Activated naive CD4-positive, alpha-beta T cell treated with anti-CD3 and anti-CD28 coated beads, Interleukin-2, amount 10 ng/mL, durations not matched to agents 7 days and 5 days (primary cell): Measurements from ENCODE around the gene CYTH4.

Experiments
- CTCF ChIA-PET: fragments of 350-600 bp; sonication (Branson Sonifier 250); formaldehyde crosslinking; loops from one replicate; lab custom pipeline; 2021; ENCODE audit warnings: antibody characterized with exemption; lab: Charles Lee
- DNase-seq: peaks from one replicate; pipeline ENCODE4 v3.0.0-alpha.2; 2020
- H3K27ac Mint-ChIP-seq: one replicate; pipeline ENCODE4 v1.8.0; 2021; ENCODE audit warnings: mild to moderate bottlenecking, moderate library complexity, mixed read lengths
- H3K27me3 Mint-ChIP-seq: one replicate; pipeline ENCODE4 v1.8.0; 2021; ENCODE audit warnings: mild to moderate bottlenecking, mixed read lengths
- H3K36me3 Mint-ChIP-seq: one replicate; pipeline ENCODE4 v1.8.0; 2021; ENCODE audit warnings: mixed read lengths
- H3K4me1 Mint-ChIP-seq: one replicate; pipeline ENCODE4 v1.8.0; 2021; ENCODE audit warnings: mixed read lengths
- H3K4me3 Mint-ChIP-seq: one replicate; pipeline ENCODE4 v1.8.0; 2021; ENCODE audit warnings: mild to moderate bottlenecking, moderate library complexity, mixed read lengths
- H3K9me3 Mint-ChIP-seq: one replicate; pipeline ENCODE4 v1.8.0; 2021; ENCODE audit warnings: mixed read lengths

The CYTH4 gene

GRCh38 chr22:37343863-37344734 lies 61.8 kb downstream of the CYTH4 start:
- Mint-ChIP-seq H3K4me3 (no peak overlapping the region), H3K36me3 (no peaks in the 10 kb centered on the region), H3K4me1 (no peaks in the 10 kb centered on the region), H3K9me3 (no peaks in the 10 kb centered on the region), H3K27me3 (peaks cover 62% of the 10 kb centered on the region), H3K27ac (no peak overlapping the region)
- no peak for DNase-seq
- CTCF ChIA-PET = no interaction called here

- CTCF ChIA-PET = no interaction called here
- Mint-ChIP-seq H3K9me3 (no peaks in the 10 kb centered on the region), H3K27ac (no peak overlapping the region)
Measured at GRCh38 chr22:37344735-37345449, 62.6 kb downstream of the CYTH4 start.

DNA sequence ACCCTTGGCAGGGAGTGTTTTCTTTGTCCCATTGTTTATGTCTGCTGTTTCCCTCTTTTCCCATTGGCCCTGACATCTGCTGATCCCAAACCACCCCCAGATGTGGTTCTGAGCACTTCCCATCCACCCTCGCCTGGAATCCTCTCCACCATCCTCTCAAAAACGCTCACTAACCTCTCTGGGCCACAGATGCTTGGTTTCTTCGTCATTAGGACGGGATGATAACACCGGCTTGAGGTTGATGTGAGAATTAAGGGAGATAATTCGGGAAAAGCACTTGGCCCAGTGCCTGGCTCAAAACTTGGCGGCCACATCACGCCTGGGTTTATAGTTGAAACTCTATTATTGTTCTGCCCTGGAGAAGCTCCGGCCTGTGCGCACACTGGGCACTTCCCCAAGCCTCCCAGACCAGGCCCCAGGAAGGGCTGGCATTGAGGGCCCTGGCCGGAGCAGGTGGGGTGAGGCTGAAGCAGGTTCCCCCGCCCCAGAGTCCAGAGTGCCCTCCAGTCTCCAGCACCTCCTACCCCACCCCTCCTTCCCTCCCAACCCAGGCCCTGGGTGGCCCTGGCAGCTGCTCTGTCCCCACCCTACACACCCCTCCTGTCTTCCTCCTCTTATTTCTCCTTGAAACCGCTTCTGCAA lies 63.7 kb downstream of the CYTH4 start:
- DNase-seq = no peak
- Mint-ChIP-seq H3K27me3 (peaks cover 48% of the 10 kb centered on the region), H3K4me3 (no peak overlapping the region), H3K27ac (no peak overlapping the region), H3K4me1 (no peaks in the 10 kb centered on the region), H3K36me3 (no peaks in the 10 kb centered on the region), H3K9me3 (no peaks in the 10 kb centered on the region)
- CTCF ChIA-PET = no interaction called here

More at GRCh38 chr22:37344735-37345449, 62.6 kb downstream of the CYTH4 start:
- H3K4me3 Mint-ChIP-seq = no peak overlapping the region
- H3K4me1 Mint-ChIP-seq = no peaks in the 10 kb centered on the region
- no peaks in the 10 kb centered on the region for H3K36me3 Mint-ChIP-seq
- peaks cover 58% of the 10 kb centered on the region for H3K27me3 Mint-ChIP-seq
- DNase-seq = no peak

DNA sequence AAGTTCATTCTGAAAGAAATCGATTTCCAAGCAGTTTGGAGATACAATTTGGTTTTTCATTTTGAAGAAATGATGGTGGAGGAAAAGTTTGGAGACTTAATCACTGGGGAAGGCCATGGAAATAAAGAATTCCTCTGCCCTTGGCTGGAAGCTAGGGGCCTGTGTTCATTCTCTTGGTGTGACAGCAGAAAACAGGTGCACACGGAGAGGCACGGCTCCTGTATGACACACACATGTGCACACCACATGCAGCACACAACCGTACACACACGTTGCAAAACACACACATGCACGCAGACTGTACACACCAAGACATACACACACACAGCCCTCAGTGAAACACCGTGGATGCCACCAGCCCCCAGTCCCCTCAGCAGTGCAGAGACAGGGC lies 64.2 kb downstream of the CYTH4 start:
- CTCF ChIA-PET = no interaction called here
- Mint-ChIP-seq H3K4me1 (no peaks in the 10 kb centered on the region), H3K27me3 (peaks cover 42% of the 10 kb centered on the region), H3K4me3 (no peak overlapping the region), H3K9me3 (no peaks in the 10 kb centered on the region), H3K27ac (no peak overlapping the region), H3K36me3 (no peaks in the 10 kb centered on the region)
- no peak for DNase-seq

GRCh38 chr22:37349043-37349814 lies 66.9 kb downstream of the CYTH4 start:
- DNase-seq = no peak
- Mint-ChIP-seq H3K4me3 (no peak overlapping the region), H3K9me3 (no peaks in the 10 kb centered on the region), H3K27ac (no peak overlapping the region), H3K4me1 (no peaks in the 10 kb centered on the region), H3K27me3 (peaks cover 40% of the 10 kb centered on the region), H3K36me3 (no peaks in the 10 kb centered on the region)
- CTCF ChIA-PET = interaction anchor here (1.2 to 1.8 kb wide), 2 partner anchors 46 to 79 kb away, joined by 3 to 5 read pairs; no protein-coding TSS in a partner anchor

- DNase-seq = no peak
- no peak overlapping the region for H3K4me3 Mint-ChIP-seq
- CTCF ChIA-PET = interaction anchor here (1.8 kb wide), 1 partner anchor 77 kb away, joined by 5 read pairs; no protein-coding TSS in a partner anchor
- H3K9me3 Mint-ChIP-seq = no peaks in the 10 kb centered on the region
- no peaks in the 10 kb centered on the region for H3K36me3 Mint-ChIP-seq
- no peak overlapping the region for H3K27ac Mint-ChIP-seq
- peaks cover 44% of the 10 kb centered on the region for H3K27me3 Mint-ChIP-seq
- H3K4me1 Mint-ChIP-seq = no peaks in the 10 kb centered on the region
Measured at GRCh38 chr22:37351232-37351631, 68.9 kb downstream of the CYTH4 start.

DNA sequence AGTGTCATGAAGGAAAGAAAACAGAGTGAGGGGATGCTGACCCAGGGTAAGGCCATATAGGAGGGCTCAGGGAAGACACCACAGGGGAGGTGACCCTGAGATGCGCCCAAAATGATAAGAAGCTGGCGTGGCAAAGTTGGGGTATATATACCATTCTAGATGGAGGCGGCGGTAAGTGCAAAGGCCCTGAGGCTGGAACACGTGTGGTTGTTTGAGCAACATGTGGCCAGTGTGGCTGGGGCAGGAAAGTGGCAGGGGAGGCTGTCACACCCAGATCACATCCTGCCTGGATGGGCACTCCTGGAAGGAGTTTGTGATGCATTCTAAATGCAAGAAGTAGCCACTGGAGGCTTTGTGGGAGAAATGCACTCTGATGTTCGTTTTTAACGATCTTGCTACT lies 70.2 kb downstream of the CYTH4 start:
- CTCF ChIA-PET = no interaction called here
- Mint-ChIP-seq H3K4me3 (no peak overlapping the region), H3K36me3 (no peaks in the 10 kb centered on the region), H3K9me3 (no peaks in the 10 kb centered on the region), H3K4me1 (no peaks in the 10 kb centered on the region), H3K27ac (no peak overlapping the region), H3K27me3 (peaks cover 45% of the 10 kb centered on the region)
- DNase-seq = no peak

- Mint-ChIP-seq H3K27me3 (peaks cover 51% of the 10 kb centered on the region), H3K27ac (no peak overlapping the region), H3K9me3 (no peaks in the 10 kb centered on the region), H3K36me3 (no peaks in the 10 kb centered on the region), H3K4me3 (no peak overlapping the region), H3K4me1 (no peaks in the 10 kb centered on the region)
- no peak for DNase-seq
- CTCF ChIA-PET = no interaction called here
Measured at GRCh38 chr22:37353839-37354238, 71.5 kb downstream of the CYTH4 start.

DNA sequence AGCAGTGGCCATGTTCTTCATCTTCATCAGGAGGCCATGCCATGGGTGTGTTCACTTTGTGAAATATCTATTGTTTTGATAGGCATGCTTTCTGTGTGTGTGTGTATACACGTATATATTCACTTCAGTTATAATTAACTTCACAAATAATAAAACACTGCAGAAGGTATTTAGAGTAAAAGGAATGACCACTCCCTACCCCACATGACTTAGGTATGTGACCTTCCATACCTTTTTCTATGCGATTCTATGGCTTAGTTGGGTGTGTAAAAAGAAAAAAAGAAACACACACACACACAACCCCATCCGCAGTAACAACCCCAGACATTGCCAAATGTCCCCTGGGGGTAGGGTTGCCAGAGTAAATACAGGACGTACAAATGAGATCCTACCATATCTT lies 72.0 kb downstream of the CYTH4 start:
- CTCF ChIA-PET = no interaction called here
- Mint-ChIP-seq H3K27ac (no peak overlapping the region), H3K4me3 (no peak overlapping the region), H3K27me3 (peaks cover 51% of the 10 kb centered on the region), H3K9me3 (no peaks in the 10 kb centered on the region), H3K36me3 (no peaks in the 10 kb centered on the region), H3K4me1 (no peaks in the 10 kb centered on the region)
- no peak for DNase-seq

DNA sequence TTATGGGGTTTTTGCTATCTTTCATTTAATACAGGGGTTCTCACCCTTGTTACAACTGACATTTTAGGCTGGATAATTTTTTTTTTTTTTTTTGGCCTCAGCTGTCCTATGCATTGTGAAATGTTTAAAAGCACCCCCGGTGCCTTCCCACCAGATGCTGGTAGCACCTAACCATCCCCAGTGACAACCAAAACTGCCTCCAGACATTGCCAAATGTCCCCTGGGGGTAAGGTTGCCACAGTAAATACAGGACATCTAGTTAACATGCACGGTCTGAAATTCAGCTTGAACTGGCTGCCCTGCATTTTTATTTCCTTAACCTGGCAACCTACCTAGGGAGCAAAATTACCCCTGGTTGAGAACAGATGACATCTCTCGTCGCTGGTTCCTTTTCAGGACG lies 72.4 kb downstream of the CYTH4 start:
- Mint-ChIP-seq H3K4me1 (no peaks in the 10 kb centered on the region), H3K27ac (no peak overlapping the region), H3K9me3 (no peaks in the 10 kb centered on the region), H3K36me3 (no peaks in the 10 kb centered on the region), H3K27me3 (peaks cover 55% of the 10 kb centered on the region), H3K4me3 (no peak overlapping the region)
- DNase-seq = no peak
- CTCF ChIA-PET = no interaction called here

- CTCF ChIA-PET = no interaction called here
- Mint-ChIP-seq H3K4me1 (no peaks in the 10 kb centered on the region), H3K27me3 (peaks cover 56% of the 10 kb centered on the region), H3K9me3 (no peaks in the 10 kb centered on the region), H3K36me3 (no peaks in the 10 kb centered on the region), H3K27ac (no peak overlapping the region), H3K4me3 (no peak overlapping the region)
- DNase-seq = no peak
Measured at GRCh38 chr22:37355174-37355573, 72.9 kb downstream of the CYTH4 start.

- H3K36me3 Mint-ChIP-seq = no peaks in the 10 kb centered on the region
- no peak overlapping the region for H3K4me3 Mint-ChIP-seq
- no peaks in the 10 kb centered on the region for H3K9me3 Mint-ChIP-seq
- H3K27ac Mint-ChIP-seq = no peak overlapping the region
- DNase-seq = no peak
- H3K4me1 Mint-ChIP-seq = peaks cover 2% of the 10 kb centered on the region
- H3K27me3 Mint-ChIP-seq = peaks cover 70% of the 10 kb centered on the region
- CTCF ChIA-PET = no interaction called here
Measured at GRCh38 chr22:37356922-37357321, 74.6 kb downstream of the CYTH4 start.

GRCh38 chr22:37357446-37358075 lies 75.3 kb downstream of the CYTH4 start:
- Mint-ChIP-seq H3K27ac (no peak overlapping the region), H3K4me3 (no peak overlapping the region), H3K9me3 (no peaks in the 10 kb centered on the region), H3K36me3 (no peaks in the 10 kb centered on the region), H3K27me3 (peaks cover 68% of the 10 kb centered on the region), H3K4me1 (peaks cover 2% of the 10 kb centered on the region)
- CTCF ChIA-PET = no interaction called here
- DNase-seq = no peak
